Putamen (tissue), 1 donor: ENCODE data around the gene MAGED1.
A peak's percentile ranks its signal among the peaks of the same experiment; 100 is the strongest.
"Not testable (repeated sequence)": the region's sequence is repeated elsewhere in the genome, so short reads cannot be mapped to it uniquely, and the experiment has no call there.

Source experiments
- DNase-seq: peaks from one replicate; pipeline ENCODE4 v3.0.0-alpha.2; 2016; ENCODE audit warnings: low spot score

The MAGED1 gene

DNA sequence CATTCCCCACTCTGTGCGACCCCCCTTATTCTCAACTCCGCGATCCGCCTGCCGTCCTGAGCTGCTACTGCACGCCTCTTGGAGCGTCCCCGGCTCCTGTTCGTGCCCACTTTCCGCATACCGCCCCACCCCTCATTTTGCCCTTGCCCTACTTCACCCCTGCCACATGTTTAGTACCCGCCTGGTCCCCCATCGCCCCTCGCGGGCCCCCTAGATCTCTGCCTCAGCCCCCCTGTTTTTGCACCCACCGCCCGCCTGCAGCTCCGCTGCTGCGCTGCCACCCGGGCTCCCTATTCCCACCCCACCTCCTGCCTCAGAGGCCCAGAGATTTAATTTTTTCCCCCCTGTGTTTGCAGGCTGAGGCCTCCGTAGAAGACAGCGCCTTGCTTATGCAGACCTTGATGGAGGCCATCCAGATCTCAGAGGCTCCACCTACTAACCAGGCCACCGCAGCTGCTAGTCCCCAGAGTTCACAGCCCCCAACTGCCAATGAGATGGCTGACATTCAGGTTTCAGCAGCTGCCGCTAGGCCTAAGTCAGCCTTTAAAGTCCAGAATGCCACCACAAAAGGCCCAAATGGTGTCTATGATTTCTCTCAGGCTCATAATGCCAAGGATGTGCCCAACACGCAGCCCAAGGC lies 1.4 kb downstream of the MAGED1 start:
- peak; percentile 26 for DNase-seq

DNA sequence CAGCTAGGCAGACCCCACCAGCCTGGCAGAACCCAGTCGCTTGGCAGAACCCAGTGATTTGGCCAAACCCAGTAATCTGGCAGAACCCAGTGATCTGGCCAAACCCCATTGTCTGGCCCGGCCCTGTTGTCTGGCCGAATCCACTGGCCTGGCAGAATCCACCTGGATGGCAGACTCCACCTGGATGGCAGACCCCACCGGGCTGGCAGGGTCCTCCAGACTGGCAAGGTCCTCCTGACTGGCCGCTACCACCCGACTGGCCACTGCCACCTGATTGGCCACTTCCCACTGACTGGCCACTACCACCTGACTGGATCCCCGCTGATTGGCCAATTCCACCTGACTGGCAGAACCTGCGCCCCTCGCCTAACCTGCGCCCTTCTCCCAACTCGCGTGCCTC lies 3.2 kb downstream of the MAGED1 start:
- DNase-seq = no peak

DNA sequence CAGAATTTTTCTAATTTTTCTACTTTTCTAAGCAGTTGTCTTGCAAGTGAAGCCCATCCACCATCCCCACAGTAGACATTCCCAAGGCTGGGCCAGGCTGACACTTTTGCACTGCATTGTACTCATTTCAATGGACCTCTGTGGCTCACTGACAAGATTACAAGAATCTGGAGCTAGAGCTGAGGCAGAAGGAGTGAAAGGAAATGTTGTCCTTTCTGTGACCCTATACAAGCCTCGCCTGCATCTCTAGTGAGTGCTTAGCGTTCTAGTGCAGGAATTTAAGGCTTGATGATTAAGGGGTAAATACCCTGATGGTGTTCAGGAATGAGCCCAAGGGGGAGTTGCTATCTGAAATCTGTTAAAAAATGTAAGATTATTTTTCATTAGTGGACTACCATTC lies 6.3 kb downstream of the MAGED1 start:
- no peak for DNase-seq

DNA sequence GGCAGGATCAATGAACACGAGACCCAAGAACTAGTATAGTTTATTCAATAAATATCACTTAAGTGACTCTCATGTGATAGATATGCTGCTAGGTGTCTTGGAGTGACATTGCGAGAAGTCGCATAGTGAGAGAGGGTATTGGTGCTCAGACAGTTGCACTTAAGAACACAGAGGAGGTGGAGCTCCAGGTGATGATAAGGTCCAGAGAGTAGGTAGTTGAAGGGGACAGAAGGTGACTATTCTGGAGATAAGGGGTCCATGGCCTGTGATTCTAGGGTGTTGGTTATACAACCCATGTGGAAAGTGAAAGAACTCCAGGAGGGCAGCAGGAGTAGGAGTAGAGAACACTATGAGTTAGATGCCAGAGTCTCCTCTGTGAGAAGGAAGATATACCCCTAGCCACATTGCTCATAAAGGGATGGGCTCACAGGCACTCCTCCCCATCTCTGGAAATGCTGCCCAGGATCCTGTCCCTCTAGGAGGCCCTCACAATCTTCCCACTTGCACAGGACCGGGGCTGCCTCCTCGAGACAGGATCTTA lies 9.2 kb downstream of the MAGED1 start:
- DNase-seq = no peak

DNA sequence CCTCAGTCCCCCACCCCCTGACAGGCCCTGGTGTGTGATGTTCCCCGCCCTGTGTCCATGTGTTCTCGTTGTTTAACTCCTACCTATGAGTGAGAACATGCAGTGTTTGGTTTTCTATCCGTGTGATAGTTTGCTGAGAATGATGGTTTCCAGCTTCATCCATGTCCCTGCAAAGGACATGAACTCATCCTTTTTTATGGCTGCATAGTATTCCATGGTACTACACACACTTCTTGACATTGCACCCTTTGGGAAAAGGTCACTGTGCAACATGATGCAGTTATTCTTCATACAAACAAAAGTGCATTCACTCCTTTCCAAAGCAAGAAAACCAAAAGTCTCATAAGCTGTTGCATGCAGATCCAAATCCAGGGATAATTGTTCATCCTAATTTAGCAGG lies 11.7 kb downstream of the MAGED1 start:
- DNase-seq = not testable (repeated sequence)

DNA sequence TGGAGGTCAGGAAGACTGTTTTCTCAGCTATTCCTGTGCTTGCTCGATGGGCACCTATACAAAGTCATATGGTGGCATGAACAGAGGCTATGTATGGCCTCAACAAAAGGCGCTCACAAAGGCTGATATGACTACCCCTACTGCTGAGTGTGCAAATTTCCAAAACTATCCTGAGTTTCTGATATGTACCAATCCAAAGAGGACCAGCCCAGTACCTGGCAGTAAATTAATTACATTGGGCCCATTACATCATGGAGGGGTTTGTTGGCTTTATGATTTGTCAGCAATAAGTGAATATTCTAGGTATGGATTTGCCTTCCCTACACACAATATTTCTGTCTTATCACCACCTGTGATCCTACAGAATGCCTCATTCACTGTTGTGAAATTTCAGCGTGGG lies 12.3 kb downstream of the MAGED1 start:
- no peak for DNase-seq

DNA sequence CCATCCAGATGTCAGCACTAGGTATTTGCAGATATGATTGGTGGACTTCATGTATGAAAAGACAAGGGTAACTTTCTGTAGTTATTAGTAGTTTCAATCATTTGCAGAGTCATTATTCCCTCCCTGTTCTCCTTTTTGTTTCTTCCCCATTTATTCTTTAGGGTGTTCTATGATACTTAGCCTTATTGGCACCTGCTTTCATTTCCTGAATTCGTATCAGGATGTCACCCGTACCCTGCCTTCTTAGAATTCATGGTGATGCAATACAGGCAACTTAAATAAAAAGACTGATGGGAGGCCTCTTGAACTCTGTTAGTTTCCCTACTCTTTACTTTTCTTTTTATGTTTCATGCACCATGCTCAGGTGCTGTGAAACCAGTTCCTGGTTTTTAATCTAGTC lies 24.2 kb downstream of the MAGED1 start:
- no peak for DNase-seq

DNA sequence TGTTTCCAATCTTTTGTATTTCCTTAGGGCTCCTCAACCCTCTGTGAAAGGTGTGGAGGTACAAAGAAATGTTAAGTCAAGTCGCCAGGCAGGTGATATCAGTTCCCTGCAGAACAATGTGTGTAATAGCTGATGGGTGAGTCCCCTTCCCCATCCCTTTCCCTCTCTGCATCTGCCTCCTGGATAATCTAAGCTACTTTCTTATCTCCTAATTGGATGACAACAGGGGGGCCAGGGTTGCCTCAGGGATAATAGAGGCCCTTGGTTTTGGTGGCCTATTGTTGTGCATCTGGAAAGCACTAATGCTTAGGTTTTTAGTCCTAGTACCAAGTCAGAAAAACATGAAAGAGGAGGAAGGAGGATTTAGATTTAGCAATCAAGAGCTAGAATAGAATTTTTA lies 29.1 kb downstream of the MAGED1 start:
- DNase-seq = no peak

DNA sequence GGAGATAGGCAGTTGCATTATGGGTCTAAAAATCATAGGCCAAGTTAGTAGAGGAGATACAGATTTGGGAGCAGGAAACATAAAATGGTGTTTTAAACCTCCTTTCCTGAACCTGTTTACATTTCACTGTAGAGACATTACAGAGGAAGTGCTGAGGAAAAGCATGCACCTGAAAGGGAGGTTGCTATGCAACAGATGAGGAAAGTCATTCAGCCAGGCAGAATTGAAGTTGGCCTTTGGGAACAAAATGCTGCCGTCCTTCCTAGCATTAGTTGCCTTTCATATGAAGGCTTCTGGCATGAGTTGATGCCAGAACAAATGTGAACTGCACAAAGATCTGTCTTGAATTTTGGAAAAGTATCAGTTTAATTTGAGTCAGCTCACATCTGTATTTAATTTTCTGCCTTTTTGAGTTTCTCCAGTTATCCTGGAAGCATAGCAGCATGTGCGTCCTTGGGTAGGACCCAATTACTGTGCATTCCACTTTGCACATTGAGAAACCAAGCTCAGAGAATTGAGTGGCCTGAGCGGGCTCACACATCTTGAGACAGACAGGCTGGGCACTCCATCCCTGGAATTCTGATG lies 38.2 kb downstream of the MAGED1 start:
- DNase-seq = no peak
